ENCODE measurements around the gene KCNJ9. TPM values are rescaled to one million over a fixed set of nuclear protein-coding genes. Genes with fewer than 3 reads are reported as not detected.
"Not testable (repeated sequence)": the region's sequence is repeated elsewhere in the genome, so short reads cannot be mapped to it uniquely, and the experiment has no call there.

Gene KCNJ9
- total RNA-seq, 1 donor from 2014 or later, result under 0.01 TPM

GRCh38 chr1:160104486-160104885 is 23.1 kb downstream of the KCNJ9 start:
- TF ChIP-seq CTCF (IDR thresholded peaks at IDR 0.05; ENCODE audit: insufficient read depth, low read length, severe bottlenecking), result no peak
- DNase-seq (ENCODE audit: low read depth) (no peak), FAIRE-seq (no peak)
- H3K27me3 ChIP-seq (ENCODE audit: control insufficient read depth, insufficient read depth, low read length), result no peaks in the 10 kb centered on the region
- no peak overlapping the region for H3K4me3 ChIP-seq (ENCODE audit: low read depth, low read length)
- H3K36me3 ChIP-seq (ENCODE audit: control insufficient read depth, insufficient read depth, low read length), result no peaks in the 10 kb centered on the region

- Histone ChIP-seq H3K4me3 (ENCODE audit: low read depth, low read length) (no peak overlapping the region), H3K27me3 (ENCODE audit: control insufficient read depth, insufficient read depth, low read length) (no peaks in the 10 kb centered on the region), H3K36me3 (ENCODE audit: control insufficient read depth, insufficient read depth, low read length) (no peaks in the 10 kb centered on the region)
- no peak for DNase-seq (ENCODE audit: low read depth)
- no peak for TF ChIP-seq CTCF (IDR thresholded peaks at IDR 0.05; ENCODE audit: insufficient read depth, low read length, severe bottlenecking)
- no peak for FAIRE-seq
Measured at GRCh38 chr1:160105155-160105554, 23.8 kb downstream of the KCNJ9 start.

- no peak for FAIRE-seq
- no peaks in the 10 kb centered on the region for H3K27me3 ChIP-seq (ENCODE audit: control insufficient read depth, insufficient read depth, low read length)
Measured at GRCh38 chr1:160107512-160107911, 26.2 kb downstream of the KCNJ9 start.

GRCh38 chr1:160108888-160109662 is 27.7 kb downstream of the KCNJ9 start:
- peak; percentile 57 for DNase-seq (ENCODE audit: low read depth)
- peak; percentile 37 for TF ChIP-seq CTCF (IDR thresholded peaks at IDR 0.05; ENCODE audit: insufficient read depth, low read length, severe bottlenecking)
- FAIRE-seq, result no peak
- H3K4me3 ChIP-seq (ENCODE audit: low read depth, low read length), result no peak overlapping the region
- H3K36me3 ChIP-seq (ENCODE audit: control insufficient read depth, insufficient read depth, low read length), result no peaks in the 10 kb centered on the region
- no peaks in the 10 kb centered on the region for H3K27me3 ChIP-seq (ENCODE audit: control insufficient read depth, insufficient read depth, low read length)

More at GRCh38 chr1:160107512-160107911, 26.2 kb downstream of the KCNJ9 start:
- Histone ChIP-seq H3K4me3 (ENCODE audit: low read depth, low read length) (no peak overlapping the region), H3K36me3 (ENCODE audit: control insufficient read depth, insufficient read depth, low read length) (no peaks in the 10 kb centered on the region)
- TF ChIP-seq CTCF (IDR thresholded peaks at IDR 0.05; ENCODE audit: insufficient read depth, low read length, severe bottlenecking), result no peak
- DNase-seq (ENCODE audit: low read depth), result no peak

- FAIRE-seq, result no peak
- no peak for TF ChIP-seq CTCF (IDR thresholded peaks at IDR 0.05; ENCODE audit: insufficient read depth, low read length, severe bottlenecking)
- DNase-seq (ENCODE audit: low read depth), result peak; percentile 46
Measured at GRCh38 chr1:160109686-160110085, 28.3 kb downstream of the KCNJ9 start.

GRCh38 chr1:160111462-160111861 is 30.1 kb downstream of the KCNJ9 start:
- H3K27me3 ChIP-seq (ENCODE audit: control insufficient read depth, insufficient read depth, low read length); H3K4me3 ChIP-seq (ENCODE audit: low read depth, low read length); FAIRE-seq; H3K36me3 ChIP-seq (ENCODE audit: control insufficient read depth, insufficient read depth, low read length); DNase-seq (ENCODE audit: low read depth): not testable (repeated sequence)

More at GRCh38 chr1:160109686-160110085, 28.3 kb downstream of the KCNJ9 start:
- Histone ChIP-seq H3K4me3 (ENCODE audit: low read depth, low read length) (no peak overlapping the region), H3K36me3 (ENCODE audit: control insufficient read depth, insufficient read depth, low read length) (no peaks in the 10 kb centered on the region), H3K27me3 (ENCODE audit: control insufficient read depth, insufficient read depth, low read length) (no peaks in the 10 kb centered on the region)

All from bronchial epithelial cell (primary cell).